ENCODE data around the gene PLXNC1. TPM values are rescaled to one million over a fixed set of nuclear protein-coding genes. Genes with fewer than 3 reads are reported as not detected.

PLXNC1 gene
- total RNA-seq, 1 donor from 2014 or later = 14.2 TPM

GRCh38 chr12:94198872-94199271, 50.5 kb downstream of the PLXNC1 start:
- no peak overlapping the region for H3K27ac ChIP-seq
- H3K4me3 ChIP-seq = no peak overlapping the region
- no peaks in the 10 kb centered on the region for H3K9me3 ChIP-seq
- intact Hi-C loops (cut with DNase I) = no loop called here
- no peaks in the 10 kb centered on the region for H3K27me3 ChIP-seq
- TF ChIP-seq CTCF (IDR thresholded peaks at IDR 0.05) (no peak), POLR2A (IDR thresholded peaks at IDR 0.05) (no peak), POLR2AphosphoS5 (IDR thresholded peaks at IDR 0.05; ENCODE audit: insufficient read depth in 1 of 2, low read depth in 1 of 2) (no peak)
- no peaks in the 10 kb centered on the region for H3K4me1 ChIP-seq
- no peaks in the 10 kb centered on the region for H3K36me3 ChIP-seq
- DNase-seq (ENCODE audit: extremely low spot score in 2 of 2) = no peak

DNA sequence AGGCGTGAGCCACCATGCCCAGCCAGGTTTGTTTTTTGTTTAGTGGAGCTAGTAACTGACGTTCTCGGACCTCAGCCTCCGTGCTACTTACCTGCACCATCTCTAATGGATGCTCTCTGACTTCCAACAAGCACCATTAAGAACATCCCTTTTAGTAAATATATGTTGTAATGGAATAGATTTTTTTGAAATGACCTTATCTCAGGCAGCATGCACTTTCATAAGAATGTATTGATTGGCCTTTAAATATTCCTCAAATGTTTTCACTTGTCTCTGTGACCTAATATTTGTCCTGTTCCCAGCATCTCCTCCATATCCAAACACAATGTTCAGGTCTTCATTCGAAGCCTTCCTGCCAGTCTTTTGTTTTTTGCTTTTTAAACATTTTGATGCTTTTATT, 51.7 kb downstream of the PLXNC1 start:
- Histone ChIP-seq H3K9me3 (no peaks in the 10 kb centered on the region), H3K4me3 (no peak overlapping the region), H3K4me1 (no peaks in the 10 kb centered on the region), H3K27ac (no peak overlapping the region), H3K36me3 (no peaks in the 10 kb centered on the region), H3K27me3 (no peaks in the 10 kb centered on the region)
- DNase-seq (ENCODE audit: extremely low spot score in 2 of 2) = no peak
- intact Hi-C loops (cut with DNase I) = no loop called here
- TF ChIP-seq POLR2A (IDR thresholded peaks at IDR 0.05) (no peak), CTCF (IDR thresholded peaks at IDR 0.05) (no peak), POLR2AphosphoS5 (IDR thresholded peaks at IDR 0.05; ENCODE audit: insufficient read depth in 1 of 2, low read depth in 1 of 2) (no peak)

GRCh38 chr12:94200695-94201094, 52.3 kb downstream of the PLXNC1 start:
- H3K27me3 ChIP-seq = no peaks in the 10 kb centered on the region
- TF ChIP-seq POLR2A (IDR thresholded peaks at IDR 0.05) (no peak), POLR2AphosphoS5 (IDR thresholded peaks at IDR 0.05; ENCODE audit: insufficient read depth in 1 of 2, low read depth in 1 of 2) (no peak), CTCF (IDR thresholded peaks at IDR 0.05) (no peak)
- intact Hi-C loops (cut with DNase I) = no loop called here

GRCh38 chr12:94202245-94203180, 54.1 kb downstream of the PLXNC1 start:
- intact Hi-C loops (cut with DNase I) = no loop called here
- no peak overlapping the region for H3K4me3 ChIP-seq
- H3K9me3 ChIP-seq = no peaks in the 10 kb centered on the region
- no peaks in the 10 kb centered on the region for H3K36me3 ChIP-seq
- TF ChIP-seq CTCF (IDR thresholded peaks at IDR 0.05) (no peak), POLR2A (IDR thresholded peaks at IDR 0.05) (no peak), POLR2AphosphoS5 (IDR thresholded peaks at IDR 0.05; ENCODE audit: insufficient read depth in 1 of 2, low read depth in 1 of 2) (no peak)
- peaks cover 5% of the 10 kb centered on the region for H3K4me1 ChIP-seq
- no peak for DNase-seq (ENCODE audit: extremely low spot score in 2 of 2)
- no peak overlapping the region for H3K27ac ChIP-seq
- no peaks in the 10 kb centered on the region for H3K27me3 ChIP-seq

More at GRCh38 chr12:94200695-94201094, 52.3 kb downstream of the PLXNC1 start:
- Histone ChIP-seq H3K9me3 (no peaks in the 10 kb centered on the region), H3K36me3 (no peaks in the 10 kb centered on the region), H3K4me1 (peaks cover 3% of the 10 kb centered on the region), H3K27ac (no peak overlapping the region), H3K4me3 (no peak overlapping the region)
- no peak for DNase-seq (ENCODE audit: extremely low spot score in 2 of 2)

GRCh38 chr12:94203181-94203546, 54.8 kb downstream of the PLXNC1 start:
- Histone ChIP-seq H3K4me1 (peaks cover 5% of the 10 kb centered on the region), H3K27me3 (no peaks in the 10 kb centered on the region), H3K27ac (no peak overlapping the region), H3K4me3 (no peak overlapping the region), H3K36me3 (no peaks in the 10 kb centered on the region), H3K9me3 (no peaks in the 10 kb centered on the region)
- intact Hi-C loops (cut with DNase I) = no loop called here
- DNase-seq (ENCODE audit: extremely low spot score in 2 of 2) = no peak
- no peak for TF ChIP-seq POLR2AphosphoS5 (IDR thresholded peaks at IDR 0.05; ENCODE audit: insufficient read depth in 1 of 2, low read depth in 1 of 2)
- no peak for TF ChIP-seq POLR2A (IDR thresholded peaks at IDR 0.05)
- TF ChIP-seq CTCF (IDR thresholded peaks at IDR 0.05) = no peak
